Gastrocnemius medialis (tissue), 4 donors: ENCODE results near the gene HDAC4. TPM values are rescaled to one million over a fixed set of nuclear protein-coding genes. Genes with fewer than 3 reads are reported as not detected.
A peak's percentile ranks its signal among the peaks of the same experiment; 100 is the strongest.

Source experiments
- ATAC-seq, 2 donors: fragments of 150-250 bp; one replicate each; pipeline ENCODE4 v1.9.1; 2016
- DNase-seq, 2 donors: peaks; one replicate each; pipeline ENCODE4 v3.0.0-alpha.2; 2019
- H3K27ac ChIP-seq, 4 donors: fragments of 200-600 bp; sonication (generic); 1 replicate in 1 of 4; 2 replicates in 3 of 4; pipeline ENCODE4 v1.5.1; 2016 to 2018; ENCODE audit warnings: mild to moderate bottlenecking in 2 of 4, moderate library complexity in 1 of 4
- H3K27me3 ChIP-seq, 3 donors: fragments of 200-600 bp; sonication (generic) in 2 of 3; 1 replicate in 1 of 3; 2 replicates in 2 of 3; pipeline versions ENCODE4 v1.5.1 to v1.6.0; 2016 to 2019; ENCODE audit warnings: mild to moderate bottlenecking in 1 of 3, moderate library complexity in 1 of 3
- H3K36me3 ChIP-seq, 2 donors: fragments of 200-600 bp; sonication (generic) in 1 of 2; one replicate each; pipeline ENCODE4 v1.5.1; 2017 to 2018
- H3K4me1 ChIP-seq, 2 donors: fragments of 200-600 bp; sonication (generic) in 1 of 2; one replicate each; pipeline ENCODE4 v1.5.1; 2016 to 2017; ENCODE audit warnings: mild to moderate bottlenecking in 2 of 2
- H3K4me3 ChIP-seq, 4 donors: fragments of 200-600 bp; sonication (generic) in 3 of 4; 1 replicate in 1 of 4; 2 replicates in 3 of 4; pipeline ENCODE4 v1.5.1; 2016 to 2019; ENCODE audit warnings: mild to moderate bottlenecking in 2 of 4
- H3K9me3 ChIP-seq, 3 donors: fragments of 200-600 bp; sonication (generic) in 2 of 3; 1 replicate in 1 of 3; 2 replicates in 2 of 3; pipeline ENCODE4 v1.5.1; 2016 to 2019
- POLR2A ChIP-seq, 2 donors: fragments of 450-650 bp; IDR thresholded peaks; one replicate each; pipeline ENCODE4 v1.6.1; 2017; ENCODE audit warnings: antibody characterized with exemption in 2 of 2, mild to moderate bottlenecking in 2 of 2, moderate library complexity in 2 of 2
- in situ Hi-C, 4 donors: fragments of 200-750 bp; cut with MboI; loops; one replicate each; pipeline versions ENCODE4 v1.15.0 to v1.8.0; 2017; ENCODE audit warnings: low sequenced_read_pairs in 4 of 4
- intact Hi-C: fragments of 100-400 bp; cut with DNase I; formaldehyde crosslinking; loops from one replicate; pipeline ENCODE4 v1.15.1; 2023; ENCODE audit warnings: low total_unique reads
- total RNA-seq, 4 donors: library from RNA; depleted of rRNA; stranded (reverse); fragments of >200 nt; gene quantifications; one replicate each; pipeline versions ENCODE4 v1.1.0 to v1.2.3, GENCODE V29; 2016
- TF ChIP-seq, protein P1 (sequence below), 5 experiments: fragments of 450-650 bp in 3 of 5; fragments of 200-600 bp in 2 of 5; sonication (generic) in 2 of 5; IDR thresholded peaks in 4 of 5; conservative IDR thresholded peaks in 1 of 5; 1 replicate in 4 of 5; 2 replicates in 1 of 5; pipeline ENCODE4 v1.5.1; 2016 to 2019; ENCODE audit warnings: antibody characterized with exemption in 5 of 5, mild to moderate bottlenecking in 3 of 5, moderate library complexity in 3 of 5

The HDAC4 gene
- total RNA-seq, 4 donors from 2014 or later = 23.6 to 257 (median 119) TPM

GRCh38 chr2:239267288-239267951 lies 133.4 kb downstream of the HDAC4 start:
- Histone ChIP-seq H3K27ac (peak overlapping the region; percentile 94 to 99 (median 98)), H3K4me3 (peak overlapping the region in 3 of 4 donors; percentile 11 to 22 (median 19)), H3K36me3 (no peaks in the 10 kb centered on the region), H3K4me1 (peaks cover 89 to 99% of the 10 kb centered on the region in 2 donors), H3K27me3 (no peaks in the 10 kb centered on the region), H3K9me3 (no peaks in the 10 kb centered on the region)
- in situ Hi-C loops (no loop called here), intact Hi-C loops (loop anchor here (5.0 kb wide), 1 partner anchor 130 kb away; no protein-coding TSS in a partner anchor)
- peak; percentile 16 to 39 for TF ChIP-seq POLR2A (IDR thresholded peaks at IDR 0.05)
- TF ChIP-seq, protein P1, sequence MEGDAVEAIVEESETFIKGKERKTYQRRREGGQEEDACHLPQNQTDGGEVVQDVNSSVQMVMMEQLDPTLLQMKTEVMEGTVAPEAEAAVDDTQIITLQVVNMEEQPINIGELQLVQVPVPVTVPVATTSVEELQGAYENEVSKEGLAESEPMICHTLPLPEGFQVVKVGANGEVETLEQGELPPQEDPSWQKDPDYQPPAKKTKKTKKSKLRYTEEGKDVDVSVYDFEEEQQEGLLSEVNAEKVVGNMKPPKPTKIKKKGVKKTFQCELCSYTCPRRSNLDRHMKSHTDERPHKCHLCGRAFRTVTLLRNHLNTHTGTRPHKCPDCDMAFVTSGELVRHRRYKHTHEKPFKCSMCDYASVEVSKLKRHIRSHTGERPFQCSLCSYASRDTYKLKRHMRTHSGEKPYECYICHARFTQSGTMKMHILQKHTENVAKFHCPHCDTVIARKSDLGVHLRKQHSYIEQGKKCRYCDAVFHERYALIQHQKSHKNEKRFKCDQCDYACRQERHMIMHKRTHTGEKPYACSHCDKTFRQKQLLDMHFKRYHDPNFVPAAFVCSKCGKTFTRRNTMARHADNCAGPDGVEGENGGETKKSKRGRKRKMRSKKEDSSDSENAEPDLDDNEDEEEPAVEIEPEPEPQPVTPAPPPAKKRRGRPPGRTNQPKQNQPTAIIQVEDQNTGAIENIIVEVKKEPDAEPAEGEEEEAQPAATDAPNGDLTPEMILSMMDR (IDR thresholded peaks at IDR 0.05 in 4 of 5, conservative IDR thresholded peaks at IDR 0.05 in 1 of 5) = peak in 3 of 5 experiments; percentile 16 to 50 (median 42)
- ATAC-seq (peak; percentile 14 to 49), DNase-seq (peak in 1 of 2 donors; percentile 73)

GRCh38 chr2:239266779-239267287 lies 134.0 kb downstream of the HDAC4 start:
- intact Hi-C loops (loop anchor here (5.0 kb wide), 1 partner anchor 130 kb away; no protein-coding TSS in a partner anchor), in situ Hi-C loops (no loop called here)
- DNase-seq = no peak
- H3K27me3 ChIP-seq = no peaks in the 10 kb centered on the region
- H3K9me3 ChIP-seq = no peaks in the 10 kb centered on the region
- H3K27ac ChIP-seq = peak overlapping the region; percentile 94 to 99 (median 98)
- H3K4me1 ChIP-seq = peaks cover 87 to 100% of the 10 kb centered on the region in 2 donors
- TF ChIP-seq POLR2A (IDR thresholded peaks at IDR 0.05) = no peak
- TF ChIP-seq, protein P1 (IDR thresholded peaks at IDR 0.05 in 4 of 5, conservative IDR thresholded peaks at IDR 0.05 in 1 of 5) = no peak
- H3K4me3 ChIP-seq = peak overlapping the region in 2 of 4 donors; percentile 11 to 22
- no peaks in the 10 kb centered on the region for H3K36me3 ChIP-seq
- no peak for ATAC-seq

GRCh38 chr2:239266434-239266766 lies 134.4 kb downstream of the HDAC4 start:
- no peak overlapping the region for H3K4me3 ChIP-seq
- no peak for DNase-seq
- no peaks in the 10 kb centered on the region for H3K9me3 ChIP-seq
- peaks cover 87 to 100% of the 10 kb centered on the region in 2 donors for H3K4me1 ChIP-seq
- no peaks in the 10 kb centered on the region for H3K36me3 ChIP-seq
- in situ Hi-C loops (no loop called here), intact Hi-C loops (loop anchor here (5.0 kb wide), 1 partner anchor 131 kb away; no protein-coding TSS in a partner anchor)
- no peak for ATAC-seq
- no peaks in the 10 kb centered on the region for H3K27me3 ChIP-seq
- TF ChIP-seq, protein P1 (IDR thresholded peaks at IDR 0.05 in 4 of 5, conservative IDR thresholded peaks at IDR 0.05 in 1 of 5) = no peak
- TF ChIP-seq POLR2A (IDR thresholded peaks at IDR 0.05) = no peak
- H3K27ac ChIP-seq = peak overlapping the region; percentile 94 to 99 (median 98)

- intact Hi-C loops = loop anchor here (5.0 kb wide), 1 partner anchor 131 kb away; no protein-coding TSS in a partner anchor
- peak in 1 of 2 donors; percentile 14 for DNase-seq
- peak in 1 of 2 donors; percentile 1 for ATAC-seq
Measured at GRCh38 chr2:239265681-239266433, 135.0 kb downstream of the HDAC4 start.

More at GRCh38 chr2:239265681-239266433, 135.0 kb downstream of the HDAC4 start:
- TF ChIP-seq POLR2A (IDR thresholded peaks at IDR 0.05) = no peak
- TF ChIP-seq, protein P1 (IDR thresholded peaks at IDR 0.05 in 4 of 5, conservative IDR thresholded peaks at IDR 0.05 in 1 of 5) = peak in 1 of 5 experiments; percentile 3
- peak overlapping the region; percentile 94 to 99 (median 98) for H3K27ac ChIP-seq
- H3K4me3 ChIP-seq = no peak overlapping the region
- H3K36me3 ChIP-seq = no peaks in the 10 kb centered on the region
- no peaks in the 10 kb centered on the region for H3K9me3 ChIP-seq
- H3K4me1 ChIP-seq = peaks cover 85 to 100% of the 10 kb centered on the region in 2 donors
- H3K27me3 ChIP-seq = no peaks in the 10 kb centered on the region
- in situ Hi-C loops = no loop called here
